ENCODE results near the gene IGFBP7. TPM values are rescaled to one million over a fixed set of nuclear protein-coding genes. Genes with fewer than 3 reads are reported as not detected.

Gene IGFBP7
- total and polyA plus RNA-seq, 2 donors from 2014 or later = 1,703 to 2,157 TPM

- intact Hi-C loops (cut with DNase I) = no loop called here
- DNase-seq (no peak), FAIRE-seq (no peak)
- H3K36me3 ChIP-seq (ENCODE audit: control insufficient read depth in 2 of 3, insufficient read depth in 3 of 3, low read length in 3 of 3) = no peaks in the 10 kb centered on the region
- H3K27me3 ChIP-seq (ENCODE audit: control insufficient read depth, insufficient read depth, low read length) = no peaks in the 10 kb centered on the region
- H3K4me3 ChIP-seq (ENCODE audit: low read length in 3 of 3) = no peak overlapping the region
- H3K27ac ChIP-seq (ENCODE audit: low read depth in 2 of 2, low read length in 2 of 2) = no peak overlapping the region
- no peaks in the 10 kb centered on the region for H3K9me3 ChIP-seq (ENCODE audit: control insufficient read depth in 2 of 3, insufficient read depth in 1 of 3, low read length in 3 of 3)
- TF ChIP-seq CTCF (IDR thresholded peaks at IDR 0.05; ENCODE audit: borderline replicate concordance, extremely low read depth, insufficient read depth) = no peak
- H3K4me1 ChIP-seq (ENCODE audit: control insufficient read depth in 2 of 3, insufficient read depth in 2 of 3, low read depth in 1 of 3, low read length in 3 of 3) = peaks cover 0 to 13% (median 8%) of the 10 kb centered on the region in 3 donors
- no peak overlapping the region for H3K9ac ChIP-seq (ENCODE audit: low read length in 3 of 3)
Observed at GRCh38 chr4:57113870-57114269, 3.7 kb upstream of the IGFBP7 start.

- Histone ChIP-seq H3K9ac (ENCODE audit: low read length in 3 of 3) (peak overlapping the region; percentile 12 to 92 (median 40)), H3K4me3 (ENCODE audit: low read length in 3 of 3) (peak overlapping the region; percentile 54 to 76 (median 59)), H3K27me3 (ENCODE audit: control insufficient read depth, insufficient read depth, low read length) (no peaks in the 10 kb centered on the region), H3K4me1 (ENCODE audit: control insufficient read depth in 2 of 3, insufficient read depth in 2 of 3, low read depth in 1 of 3, low read length in 3 of 3) (peaks cover 0 to 12% (median 11%) of the 10 kb centered on the region in 3 donors), H3K27ac (ENCODE audit: low read depth in 2 of 2, low read length in 2 of 2) (peak overlapping the region; percentile 90 to 98), H3K9me3 (ENCODE audit: control insufficient read depth in 2 of 3, insufficient read depth in 1 of 3, low read length in 3 of 3) (no peaks in the 10 kb centered on the region), H3K36me3 (ENCODE audit: control insufficient read depth in 2 of 3, insufficient read depth in 3 of 3, low read length in 3 of 3) (no peaks in the 10 kb centered on the region)
- TF ChIP-seq CTCF (IDR thresholded peaks at IDR 0.05; ENCODE audit: borderline replicate concordance, extremely low read depth, insufficient read depth) = no peak
- DNase-seq = peak in 4 of 5 donors; percentile 56 to 81 (median 78)
- intact Hi-C loops (cut with DNase I) = no loop called here
- no peak for FAIRE-seq
Observed at GRCh38 chr4:57110640-57111511, 691 bp upstream of the IGFBP7 start.

- peak overlapping the region; percentile 90 to 98 for H3K27ac ChIP-seq (ENCODE audit: low read depth in 2 of 2, low read length in 2 of 2)
- H3K9me3 ChIP-seq (ENCODE audit: control insufficient read depth in 2 of 3, insufficient read depth in 1 of 3, low read length in 3 of 3) = no peaks in the 10 kb centered on the region
- peaks cover 0 to 3% (median 2%) of the 10 kb centered on the region in 3 donors for H3K36me3 ChIP-seq (ENCODE audit: control insufficient read depth in 2 of 3, insufficient read depth in 3 of 3, low read length in 3 of 3)
- peaks cover 0 to 24% (median 18%) of the 10 kb centered on the region in 3 donors for H3K4me1 ChIP-seq (ENCODE audit: control insufficient read depth in 2 of 3, insufficient read depth in 2 of 3, low read depth in 1 of 3, low read length in 3 of 3)
- no peaks in the 10 kb centered on the region for H3K27me3 ChIP-seq (ENCODE audit: control insufficient read depth, insufficient read depth, low read length)
- peak overlapping the region; percentile 69 to 90 (median 76) for H3K4me3 ChIP-seq (ENCODE audit: low read length in 3 of 3)
- FAIRE-seq (no peak), DNase-seq (peak in 2 of 5 donors; percentile 28 to 44)
- peak overlapping the region; percentile 57 to 70 (median 63) for H3K9ac ChIP-seq (ENCODE audit: low read length in 3 of 3)
- intact Hi-C loops (cut with DNase I) = no loop called here
- no peak for TF ChIP-seq CTCF (IDR thresholded peaks at IDR 0.05; ENCODE audit: borderline replicate concordance, extremely low read depth, insufficient read depth)
Observed at GRCh38 chr4:57109411-57109846, 756 bp downstream of the IGFBP7 start.

Data from kidney (tissue), 14 donors.